Measurements from ENCODE around the gene ABCA8. TPM values are rescaled to one million over a fixed set of nuclear protein-coding genes. Genes with fewer than 3 reads are reported as not detected.

The ABCA8 gene
- total RNA-seq, 1 experiment from 2014 or later: 0.15 TPM

- TF ChIP-seq, protein P1, sequence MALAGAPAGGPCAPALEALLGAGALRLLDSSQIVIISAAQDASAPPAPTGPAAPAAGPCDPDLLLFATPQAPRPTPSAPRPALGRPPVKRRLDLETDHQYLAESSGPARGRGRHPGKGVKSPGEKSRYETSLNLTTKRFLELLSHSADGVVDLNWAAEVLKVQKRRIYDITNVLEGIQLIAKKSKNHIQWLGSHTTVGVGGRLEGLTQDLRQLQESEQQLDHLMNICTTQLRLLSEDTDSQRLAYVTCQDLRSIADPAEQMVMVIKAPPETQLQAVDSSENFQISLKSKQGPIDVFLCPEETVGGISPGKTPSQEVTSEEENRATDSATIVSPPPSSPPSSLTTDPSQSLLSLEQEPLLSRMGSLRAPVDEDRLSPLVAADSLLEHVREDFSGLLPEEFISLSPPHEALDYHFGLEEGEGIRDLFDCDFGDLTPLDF (CRISPR knock-in tag; IDR thresholded peaks at IDR 0.05): no peak
- TF ChIP-seq TEAD4 (CRISPR knock-in tag; IDR thresholded peaks at IDR 0.05) (no peak), CBFB (CRISPR knock-in tag; IDR thresholded peaks at IDR 0.05; ENCODE audit: low read depth) (no peak), PREB (CRISPR knock-in tag; IDR thresholded peaks at IDR 0.05; ENCODE audit: borderline replicate concordance) (no peak), FOXK1 (CRISPR knock-in tag; IDR thresholded peaks at IDR 0.05) (no peak)
- TF ChIP-seq, protein P2, sequence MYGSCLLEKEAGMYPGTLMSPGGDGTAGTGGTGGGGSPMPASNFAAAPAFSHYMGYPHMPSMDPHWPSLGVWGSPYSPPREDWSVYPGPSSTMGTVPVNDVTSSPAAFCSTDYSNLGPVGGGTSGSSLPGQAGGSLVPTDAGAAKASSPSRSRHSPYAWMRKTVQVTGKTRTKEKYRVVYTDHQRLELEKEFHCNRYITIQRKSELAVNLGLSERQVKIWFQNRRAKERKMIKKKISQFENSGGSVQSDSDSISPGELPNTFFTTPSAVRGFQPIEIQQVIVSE (CRISPR knock-in tag; IDR thresholded peaks at IDR 0.05; ENCODE audit: borderline replicate concordance): no peak
Measured at GRCh38 chr17:68943123-68943811, 11.9 kb downstream of the ABCA8 start (continued).

DNA sequence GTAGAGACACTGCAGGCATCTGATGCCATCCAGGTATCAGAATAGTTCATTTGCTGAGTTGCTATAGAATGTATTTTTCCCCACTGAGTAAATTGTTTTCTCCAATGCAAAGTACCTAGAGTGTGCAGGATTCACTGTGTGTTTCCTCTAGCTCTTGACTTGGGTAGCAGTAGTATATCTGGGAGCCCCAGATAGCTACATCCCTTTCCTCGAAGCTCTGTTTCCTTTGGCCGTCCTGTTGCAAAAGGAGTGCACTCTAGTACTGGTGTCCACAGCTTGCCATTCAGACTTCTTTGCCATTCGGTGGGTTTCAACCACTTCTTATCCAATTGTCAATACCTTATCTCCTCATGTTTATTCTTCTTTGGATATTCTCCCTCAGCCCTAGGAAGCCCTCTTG lies 12.8 kb downstream of the ABCA8 start:
- DNase-seq (ENCODE audit: low spot score) (no peak), ATAC-seq (no peak)
- Mint-ChIP-seq H3K27ac (no peak overlapping the region), H3K4me3 (no peak overlapping the region), H3K36me3 (no peaks in the 10 kb centered on the region), H3K27me3 (ENCODE audit: low read depth) (no peaks in the 10 kb centered on the region), H3K9me3 (peaks cover 6% of the 10 kb centered on the region), H3K4me1 (peaks cover 5% of the 10 kb centered on the region; the same call in 1 of the 2 replicates)
- no peak for TF ChIP-seq ATF2 (CRISPR knock-in tag; IDR thresholded peaks at IDR 0.05; ENCODE audit: borderline replicate concordance, low read depth)
- TF ChIP-seq, protein P3, sequence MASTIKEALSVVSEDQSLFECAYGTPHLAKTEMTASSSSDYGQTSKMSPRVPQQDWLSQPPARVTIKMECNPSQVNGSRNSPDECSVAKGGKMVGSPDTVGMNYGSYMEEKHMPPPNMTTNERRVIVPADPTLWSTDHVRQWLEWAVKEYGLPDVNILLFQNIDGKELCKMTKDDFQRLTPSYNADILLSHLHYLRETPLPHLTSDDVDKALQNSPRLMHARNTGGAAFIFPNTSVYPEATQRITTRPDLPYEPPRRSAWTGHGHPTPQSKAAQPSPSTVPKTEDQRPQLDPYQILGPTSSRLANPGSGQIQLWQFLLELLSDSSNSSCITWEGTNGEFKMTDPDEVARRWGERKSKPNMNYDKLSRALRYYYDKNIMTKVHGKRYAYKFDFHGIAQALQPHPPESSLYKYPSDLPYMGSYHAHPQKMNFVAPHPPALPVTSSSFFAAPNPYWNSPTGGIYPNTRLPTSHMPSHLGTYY (CRISPR knock-in tag; IDR thresholded peaks at IDR 0.05): no peak
- CTCF ChIA-PET: interaction anchor here (0.5 kb wide), 1 partner anchor 148 kb away, joined by 4 read pairs; no protein-coding TSS in a partner anchor
- POLR2A ChIA-PET: no interaction called here

GRCh38 chr17:68941761-68942160 lies 13.4 kb downstream of the ABCA8 start:
- Mint-ChIP-seq H3K36me3 (no peaks in the 10 kb centered on the region), H3K4me3 (no peak overlapping the region), H3K9me3 (peaks cover 6% of the 10 kb centered on the region), H3K4me1 (peaks cover 5% of the 10 kb centered on the region; the same call in 1 of the 2 replicates), H3K27ac (no peak overlapping the region), H3K27me3 (ENCODE audit: low read depth) (no peaks in the 10 kb centered on the region)
- ChIA-PET CTCF (no interaction called here), POLR2A (no interaction called here)
- no peak for ATAC-seq
- DNase-seq (ENCODE audit: low spot score): no peak
- TF ChIP-seq ELF4 (CRISPR knock-in tag; IDR thresholded peaks at IDR 0.05; ENCODE audit: low read depth): no peak
- TF ChIP-seq FOXJ3 (CRISPR knock-in tag; IDR thresholded peaks at IDR 0.05; ENCODE audit: borderline replicate concordance): no peak
- no peak for TF ChIP-seq OVOL2 (CRISPR knock-in tag; IDR thresholded peaks at IDR 0.05; ENCODE audit: borderline replicate concordance)
- TF ChIP-seq NFE2L1 (CRISPR knock-in tag; IDR thresholded peaks at IDR 0.05): no peak
- TF ChIP-seq, protein P4, sequence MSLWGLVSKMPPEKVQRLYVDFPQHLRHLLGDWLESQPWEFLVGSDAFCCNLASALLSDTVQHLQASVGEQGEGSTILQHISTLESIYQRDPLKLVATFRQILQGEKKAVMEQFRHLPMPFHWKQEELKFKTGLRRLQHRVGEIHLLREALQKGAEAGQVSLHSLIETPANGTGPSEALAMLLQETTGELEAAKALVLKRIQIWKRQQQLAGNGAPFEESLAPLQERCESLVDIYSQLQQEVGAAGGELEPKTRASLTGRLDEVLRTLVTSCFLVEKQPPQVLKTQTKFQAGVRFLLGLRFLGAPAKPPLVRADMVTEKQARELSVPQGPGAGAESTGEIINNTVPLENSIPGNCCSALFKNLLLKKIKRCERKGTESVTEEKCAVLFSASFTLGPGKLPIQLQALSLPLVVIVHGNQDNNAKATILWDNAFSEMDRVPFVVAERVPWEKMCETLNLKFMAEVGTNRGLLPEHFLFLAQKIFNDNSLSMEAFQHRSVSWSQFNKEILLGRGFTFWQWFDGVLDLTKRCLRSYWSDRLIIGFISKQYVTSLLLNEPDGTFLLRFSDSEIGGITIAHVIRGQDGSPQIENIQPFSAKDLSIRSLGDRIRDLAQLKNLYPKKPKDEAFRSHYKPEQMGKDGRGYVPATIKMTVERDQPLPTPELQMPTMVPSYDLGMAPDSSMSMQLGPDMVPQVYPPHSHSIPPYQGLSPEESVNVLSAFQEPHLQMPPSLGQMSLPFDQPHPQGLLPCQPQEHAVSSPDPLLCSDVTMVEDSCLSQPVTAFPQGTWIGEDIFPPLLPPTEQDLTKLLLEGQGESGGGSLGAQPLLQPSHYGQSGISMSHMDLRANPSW (CRISPR knock-in tag; conservative IDR thresholded peaks at IDR 0.05; ENCODE audit: low read depth): no peak
- no peak for TF ChIP-seq ZSCAN18 (CRISPR knock-in tag; IDR thresholded peaks at IDR 0.05)
- no peak for TF ChIP-seq NR2C2 (CRISPR knock-in tag; IDR thresholded peaks at IDR 0.05)
- no peak for TF ChIP-seq USF1 (CRISPR knock-in tag; IDR thresholded peaks at IDR 0.05)
- no peak for TF ChIP-seq JUN (CRISPR knock-in tag; IDR thresholded peaks at IDR 0.05)
- no peak for TF ChIP-seq TP53 (CRISPR knock-in tag; IDR thresholded peaks at IDR 0.05)
